Chondrocyte (in vitro differentiated cells): ENCODE results near the gene RGR. TPM values are rescaled to one million over a fixed set of nuclear protein-coding genes. Genes with fewer than 3 reads are reported as not detected.

Experiments
- DNase-seq: peaks from one replicate; pipeline ENCODE4 v3.0.0; 2021; ENCODE audit warnings: mixed read lengths, low spot score
- H3K27ac Mint-ChIP-seq: one replicate; pipeline ENCODE4 v1.8.0; 2021; ENCODE audit warnings: mild to moderate bottlenecking, moderate library complexity, mixed read lengths; ENCODE audit not compliant: unreplicated experiment
- H3K27me3 Mint-ChIP-seq: 2 replicates; pipeline ENCODE4 v1.8.0; 2021; ENCODE audit warnings: low read depth, mixed read lengths
- H3K36me3 Mint-ChIP-seq: 2 replicates; pipeline ENCODE4 v1.8.0; 2021; ENCODE audit warnings: low read depth, mixed read lengths
- H3K4me1 Mint-ChIP-seq: 2 replicates; pipeline ENCODE4 v1.8.0; 2021; ENCODE audit warnings: low read depth, mild to moderate bottlenecking, mixed read lengths
- H3K4me3 Mint-ChIP-seq: one replicate; pipeline ENCODE4 v1.8.0; 2021; ENCODE audit warnings: mild to moderate bottlenecking, moderate library complexity, mixed read lengths; ENCODE audit not compliant: unreplicated experiment
- H3K9me3 Mint-ChIP-seq: 2 replicates; pipeline ENCODE4 v1.8.0; 2021; ENCODE audit warnings: low read depth, mixed read lengths
- CTCF ChIP-seq: fragments of 200-600 bp; sonication (generic); IDR thresholded peaks from 2 replicates; pipeline ENCODE4 v1.5.0; 2021; ENCODE audit warnings: antibody characterized with exemption, mild to moderate bottlenecking, moderate library complexity
- total RNA-seq: library from RNA; stranded (reverse); gene quantifications from 3 replicates; pipeline ENCODE4 v1.2.1, GENCODE V29; 2021

The RGR gene
- total RNA-seq, 1 donor from 2014 or later = not detected

DNA sequence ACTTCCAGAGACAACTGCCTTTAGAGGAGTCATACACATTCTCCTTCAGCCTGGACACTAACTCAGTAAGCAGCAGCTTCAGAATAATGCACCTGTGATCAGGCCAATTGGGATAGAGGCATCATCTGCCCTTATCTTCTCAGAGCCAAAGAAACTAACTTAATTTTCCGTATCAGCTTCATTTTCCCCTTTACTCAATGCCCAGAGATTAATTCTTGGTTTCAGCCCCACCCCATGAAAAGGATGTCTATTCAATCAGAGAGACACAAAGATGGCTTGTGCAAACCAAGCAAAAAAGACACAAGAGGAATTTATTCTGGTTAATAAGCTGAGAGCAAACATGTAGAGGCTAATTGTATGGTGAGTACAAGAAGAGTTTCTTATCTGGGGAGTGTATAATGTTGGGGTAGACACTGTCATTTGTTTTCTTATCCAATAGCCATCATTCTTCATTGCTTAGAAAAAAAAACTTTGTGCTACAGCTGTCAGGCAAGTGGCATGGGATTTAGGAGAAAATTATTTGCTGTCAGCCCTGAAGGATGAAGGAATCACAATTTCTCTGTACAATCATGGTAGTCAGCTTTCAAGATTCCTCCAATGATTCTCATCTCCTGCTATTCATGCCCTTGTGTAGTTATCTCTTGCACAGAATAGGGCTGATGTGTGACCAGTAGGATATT lies 44.8 kb downstream of the RGR start:
- Mint-ChIP-seq H3K4me3 (no peak overlapping the region), H3K27ac (no peak overlapping the region), H3K27me3 (peaks cover 5% of the 10 kb centered on the region), H3K36me3 (peaks cover 2% of the 10 kb centered on the region), H3K9me3 (no peaks in the 10 kb centered on the region), H3K4me1 (peaks cover 3% of the 10 kb centered on the region)
- no peak for DNase-seq
- no peak for TF ChIP-seq CTCF

GRCh38 chr10:84290235-84290634 lies 45.4 kb downstream of the RGR start:
- DNase-seq = no peak
- H3K4me1 Mint-ChIP-seq = peaks cover 5% of the 10 kb centered on the region
- peaks cover 5% of the 10 kb centered on the region for H3K27me3 Mint-ChIP-seq
- peaks cover 2% of the 10 kb centered on the region for H3K36me3 Mint-ChIP-seq
- H3K4me3 Mint-ChIP-seq = no peak overlapping the region
- H3K9me3 Mint-ChIP-seq = no peaks in the 10 kb centered on the region
- H3K27ac Mint-ChIP-seq = no peak overlapping the region
- no peak for TF ChIP-seq CTCF

- Mint-ChIP-seq H3K9me3 (no peaks in the 10 kb centered on the region), H3K27ac (no peak overlapping the region), H3K36me3 (peaks cover 2% of the 10 kb centered on the region), H3K27me3 (peaks cover 5% of the 10 kb centered on the region), H3K4me1 (peaks cover 12% of the 10 kb centered on the region), H3K4me3 (no peak overlapping the region)
- TF ChIP-seq CTCF = no peak
- DNase-seq = no peak
Observed at GRCh38 chr10:84291384-84291783, 46.5 kb downstream of the RGR start.

DNA sequence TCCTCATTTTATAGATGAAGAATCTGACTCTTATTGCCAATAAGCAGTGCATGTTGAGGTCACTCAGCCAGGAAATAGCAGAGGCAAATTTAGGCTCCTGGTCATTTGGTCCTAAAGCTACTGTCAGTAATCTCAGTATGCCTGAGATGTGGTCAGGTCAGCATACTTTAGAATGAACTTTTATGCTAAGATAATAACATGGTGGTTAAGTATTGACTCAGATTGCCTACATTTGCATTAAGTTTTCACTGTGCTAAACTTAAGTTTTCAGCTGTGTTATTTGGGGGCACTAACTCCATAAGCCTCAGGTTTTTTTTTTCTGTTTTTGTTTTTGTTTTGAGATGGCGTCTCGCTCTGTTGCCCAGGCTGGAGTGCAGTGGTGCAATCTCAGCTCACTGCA lies 47.6 kb downstream of the RGR start:
- TF ChIP-seq CTCF = no peak
- Mint-ChIP-seq H3K27me3 (peaks cover 5% of the 10 kb centered on the region), H3K4me1 (peaks cover 20% of the 10 kb centered on the region), H3K4me3 (no peak overlapping the region), H3K36me3 (peaks cover 1% of the 10 kb centered on the region), H3K9me3 (no peaks in the 10 kb centered on the region), H3K27ac (no peak overlapping the region)
- DNase-seq = no peak

DNA sequence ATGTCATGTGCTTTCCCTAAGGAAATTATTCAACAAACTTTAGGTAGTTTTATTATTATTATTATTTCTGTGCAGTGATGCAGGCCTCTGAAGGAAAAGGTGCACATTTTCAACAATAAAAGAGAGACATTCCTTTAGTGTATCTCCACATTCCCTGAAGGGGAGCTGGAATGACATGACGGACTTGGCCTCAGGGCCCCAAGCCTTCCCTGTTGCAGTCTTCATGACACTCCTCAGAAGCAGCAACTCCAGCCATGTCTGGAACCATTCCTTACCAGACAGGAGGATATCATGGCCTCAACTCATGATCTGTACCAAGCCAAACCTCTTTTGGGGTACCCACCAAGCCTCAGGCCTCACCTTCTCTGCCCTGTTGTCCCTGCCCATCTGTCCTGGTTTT lies 48.3 kb downstream of the RGR start:
- Mint-ChIP-seq H3K4me1 (peaks cover 20% of the 10 kb centered on the region), H3K9me3 (no peaks in the 10 kb centered on the region), H3K4me3 (no peak overlapping the region), H3K27me3 (peaks cover 2% of the 10 kb centered on the region), H3K36me3 (no peaks in the 10 kb centered on the region), H3K27ac (no peak overlapping the region)
- no peak for DNase-seq
- TF ChIP-seq CTCF = no peak
